Smooth muscle cell (in vitro differentiated cells): ENCODE results near the gene GRHL1. TPM values are rescaled to one million over a fixed set of nuclear protein-coding genes. Genes with fewer than 3 reads are reported as not detected.

Experiments
- DNase-seq: peaks from one replicate; lab custom pipeline; 2025; ENCODE audit not compliant: unreplicated experiment; lab: John Stamatoyannopoulos, UW
- H2AFZ ChIP-seq: fragments of 200-600 bp; sonication (generic); 2 replicates; pipeline ENCODE4 v1.6.0; 2016; ENCODE audit warnings: antibody characterized with exemption, low read depth, mild to moderate bottlenecking
- H3F3A ChIP-seq: fragments of 200-600 bp; sonication (generic); 2 replicates; pipeline ENCODE4 v1.6.0; 2017; ENCODE audit warnings: antibody characterized with exemption, low read depth
- H3K27ac ChIP-seq: fragments of 200-600 bp; sonication (generic); 2 replicates; pipeline ENCODE4 v1.5.1; 2016; ENCODE audit warnings: low read depth, mild to moderate bottlenecking
- H3K27me3 ChIP-seq: fragments of 200-600 bp; sonication (generic); 2 replicates; pipeline ENCODE4 v1.6.1; 2016; ENCODE audit warnings: low read depth, mild to moderate bottlenecking
- H3K36me3 ChIP-seq: fragments of 200-600 bp; sonication (generic); 2 replicates; pipeline ENCODE4 v1.5.1; 2016; ENCODE audit warnings: low read depth
- H3K4me1 ChIP-seq: fragments of 200-600 bp; sonication (generic); 2 replicates; pipeline ENCODE4 v1.5.1; 2016; ENCODE audit warnings: low read depth
- H3K4me2 ChIP-seq: fragments of 200-600 bp; sonication (generic); 2 replicates; pipeline ENCODE4 v1.6.0; 2016; ENCODE audit warnings: mild to moderate bottlenecking
- H3K4me3 ChIP-seq: fragments of 200-600 bp; sonication (generic); 2 replicates; pipeline ENCODE4 v1.5.1; 2016; ENCODE audit warnings: mild to moderate bottlenecking
- H3K79me2 ChIP-seq: fragments of 200-600 bp; sonication (generic); 2 replicates; pipeline ENCODE4 v1.6.0; 2016; ENCODE audit warnings: low read depth, mild to moderate bottlenecking
- H3K9ac ChIP-seq: fragments of 200-600 bp; sonication (generic); 2 replicates; pipeline ENCODE4 v1.6.0; 2016; ENCODE audit warnings: low read depth
- H3K9me3 ChIP-seq: fragments of 200-600 bp; sonication (generic); replicated peaks from 2 replicates; pipeline ENCODE4 v1.5.1; 2016; ENCODE audit warnings: low read depth
- H4K20me1 ChIP-seq: fragments of 200-600 bp; sonication (generic); 2 replicates; pipeline ENCODE4 v1.6.0; 2016; ENCODE audit warnings: low read depth
- CTCF ChIP-seq: fragments of 200-600 bp; sonication (generic); IDR thresholded peaks from 2 replicates; pipeline ENCODE4 v1.5.1; 2017; ENCODE audit warnings: borderline replicate concordance, mild to moderate bottlenecking, antibody characterized with exemption; ENCODE audit not compliant: insufficient read depth, poor library complexity, severe bottlenecking
- WGBS: methylation state at CpG from one replicate; pipeline ENCODE4 v1.1.7; 2016; ENCODE audit warnings: low lambda C conversion rate; 5-methylcytosine and 5-hydroxymethylcytosine counted together
- polyA plus RNA-seq: library from polyadenylated mRNA; unstranded; fragments of >200 nt; fragmentation: Nextera tagmentation; extraction: Ambion mirVana; gene quantifications from 2 replicates; pipeline ENCODE4 v1.2.1, GENCODE V29; 2016
- total RNA-seq: library from RNA; depleted of rRNA; stranded (reverse); fragments of >200 nt; gene quantifications from 2 replicates; pipeline ENCODE4 v1.2.3, GENCODE V29; 2014

The GRHL1 gene
- total and polyA plus RNA-seq, 2 experiments from 2014 or later: 2.0 to 26.8 TPM

- Histone ChIP-seq H3F3A (peaks cover 12% of the 10 kb centered on the region), H2AFZ (no peak overlapping the region), H4K20me1 (no peaks in the 10 kb centered on the region), H3K4me1 (no peaks in the 10 kb centered on the region), H3K4me3 (no peak overlapping the region), H3K27ac (no peak overlapping the region), H3K27me3 (no peaks in the 10 kb centered on the region), H3K9ac (no peak overlapping the region), H3K4me2 (no peak overlapping the region), H3K9me3 (no peaks in the 10 kb centered on the region), H3K36me3 (no peaks in the 10 kb centered on the region), H3K79me2 (no peaks in the 10 kb centered on the region)
- TF ChIP-seq CTCF: no peak
- 87% methylated on average over 8 of the region's 8 CpGs for WGBS
- no peak for DNase-seq
Observed at GRCh38 chr2:9982248-9982647, 30.8 kb downstream of the GRHL1 start.

- no peak overlapping the region for H3K4me2 ChIP-seq
- no peak for DNase-seq
- H3K36me3 ChIP-seq: no peaks in the 10 kb centered on the region
- H3K79me2 ChIP-seq: no peaks in the 10 kb centered on the region
- no peak overlapping the region for H3K27ac ChIP-seq
- no peaks in the 10 kb centered on the region for H3K27me3 ChIP-seq
- no peaks in the 10 kb centered on the region for H3K9me3 ChIP-seq
- H2AFZ ChIP-seq: no peak overlapping the region
- no peak for TF ChIP-seq CTCF
- no peak overlapping the region for H3K4me3 ChIP-seq
- H4K20me1 ChIP-seq: no peaks in the 10 kb centered on the region
- 95% methylated on average over 10 of the region's 10 CpGs for WGBS
- H3K9ac ChIP-seq: no peak overlapping the region
- peaks cover 12% of the 10 kb centered on the region for H3F3A ChIP-seq
- no peaks in the 10 kb centered on the region for H3K4me1 ChIP-seq
Observed at GRCh38 chr2:9982891-9983290, 31.4 kb downstream of the GRHL1 start.

GRCh38 chr2:9983401-9984216 lies 32.1 kb downstream of the GRHL1 start:
- no peak overlapping the region for H3K4me3 ChIP-seq
- H3K4me2 ChIP-seq: no peak overlapping the region
- 70% methylated on average over 15 of the region's 15 CpGs for WGBS
- H3K79me2 ChIP-seq: no peaks in the 10 kb centered on the region
- H3K36me3 ChIP-seq: no peaks in the 10 kb centered on the region
- DNase-seq: no peak
- no peak overlapping the region for H3K27ac ChIP-seq
- TF ChIP-seq CTCF: no peak
- H3F3A ChIP-seq: peaks cover 12% of the 10 kb centered on the region
- H3K9ac ChIP-seq: no peak overlapping the region
- H3K27me3 ChIP-seq: no peaks in the 10 kb centered on the region
- no peaks in the 10 kb centered on the region for H3K4me1 ChIP-seq
- no peak overlapping the region for H2AFZ ChIP-seq
- H4K20me1 ChIP-seq: no peaks in the 10 kb centered on the region
- H3K9me3 ChIP-seq: no peaks in the 10 kb centered on the region

- Histone ChIP-seq H3K36me3 (no peaks in the 10 kb centered on the region), H4K20me1 (no peaks in the 10 kb centered on the region), H3K27ac (peak overlapping the region; percentile 66), H3K4me2 (peak overlapping the region; percentile 23), H3K4me1 (no peaks in the 10 kb centered on the region), H3K27me3 (no peaks in the 10 kb centered on the region), H2AFZ (no peak overlapping the region), H3F3A (peaks cover 12% of the 10 kb centered on the region), H3K9ac (no peak overlapping the region), H3K4me3 (no peak overlapping the region), H3K9me3 (no peaks in the 10 kb centered on the region), H3K79me2 (no peaks in the 10 kb centered on the region)
- 63% methylated on average over 7 of the region's 7 CpGs for WGBS
- no peak for DNase-seq
- peak; percentile 71 for TF ChIP-seq CTCF
Observed at GRCh38 chr2:9984217-9984739, 32.8 kb downstream of the GRHL1 start.
